ENCODE results near the gene MPND. TPM values are rescaled to one million over a fixed set of nuclear protein-coding genes. Genes with fewer than 3 reads are reported as not detected.

MPND gene
- total and polyA plus RNA-seq, 2 of the 13 experiments (the other 11 are each of a cell fraction or from before 2014, with no cell fraction given) = 10.8 to 15.8 TPM

DNA sequence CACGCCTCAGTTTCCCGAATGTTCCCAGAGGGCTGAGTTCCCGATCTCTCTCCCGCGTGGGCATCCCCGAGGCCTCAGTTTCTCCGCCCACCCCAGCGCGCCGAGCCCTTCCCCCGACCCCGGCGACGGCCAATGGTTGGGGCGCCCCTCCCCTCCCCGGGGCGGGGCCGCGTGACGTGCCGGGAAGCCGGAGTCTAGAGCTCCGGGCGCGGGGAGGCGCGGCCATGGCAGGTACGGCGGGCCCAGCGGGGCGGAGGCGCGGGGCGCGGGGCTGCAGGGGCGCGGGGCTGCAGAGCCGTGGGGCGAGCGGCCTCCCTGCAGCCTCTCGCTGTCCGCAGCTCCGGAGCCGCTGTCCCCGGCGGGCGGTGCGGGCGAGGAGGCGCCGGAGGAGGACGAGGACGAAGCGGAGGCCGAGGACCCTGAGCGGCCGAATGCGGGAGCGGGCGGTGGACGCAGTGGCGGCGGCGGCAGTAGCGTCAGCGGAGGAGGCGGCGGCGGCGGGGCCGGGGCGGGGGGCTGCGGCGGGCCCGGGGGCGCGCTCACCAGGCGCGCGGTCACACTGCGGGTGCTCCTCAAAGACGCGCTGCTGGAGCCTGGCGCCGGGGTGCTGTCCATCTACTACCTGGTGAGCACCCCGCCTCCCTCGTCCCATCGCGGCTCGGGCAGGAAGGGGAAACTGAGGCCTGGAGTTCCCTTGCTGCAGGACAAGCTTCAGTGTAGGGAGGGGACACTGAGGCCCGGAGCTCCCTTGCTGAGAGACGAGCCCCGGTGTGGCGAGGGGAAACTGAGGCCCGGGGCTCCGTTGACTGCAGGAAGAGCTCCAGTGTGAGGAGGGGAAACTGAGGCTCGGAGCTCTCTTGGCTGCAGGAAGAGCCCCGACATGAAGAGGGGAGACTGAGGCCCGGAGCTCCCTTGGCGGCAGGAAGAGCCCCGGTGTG lies at the start of gene MPND (continued):
- TF ChIP-seq CSRNP2 (CRISPR knock-in tag; conservative IDR thresholded peaks at IDR 0.05; ENCODE audit: low read depth) (no peak), ZNF891 (CRISPR knock-in tag; IDR thresholded peaks at IDR 0.05) (no peak), ZNF263 (CRISPR knock-in tag; IDR thresholded peaks at IDR 0.05) (peak; percentile 37; the same call in 1 of the 2 replicates), LCORL (IDR thresholded peaks at IDR 0.05) (no peak), LCORL (CRISPR knock-in tag; IDR thresholded peaks at IDR 0.05) (no peak), ZNF205 (CRISPR knock-in tag; IDR thresholded peaks at IDR 0.05) (no peak), ZNF430 (CRISPR knock-in tag; IDR thresholded peaks at IDR 0.05) (no peak), GMEB1 (CRISPR knock-in tag; IDR thresholded peaks at IDR 0.05; ENCODE audit: borderline replicate concordance) (no peak), THRA (CRISPR knock-in tag; IDR thresholded peaks at IDR 0.05; ENCODE audit: borderline replicate concordance) (no peak), ZNF121 (CRISPR knock-in tag; IDR thresholded peaks at IDR 0.05) (no peak), ERF (CRISPR knock-in tag; IDR thresholded peaks at IDR 0.05) (peak; percentile 45; the same call in 1 of the 2 replicates), ZFP62 (CRISPR knock-in tag; IDR thresholded peaks at IDR 0.05) (no peak), PBX2 (CRISPR knock-in tag; IDR thresholded peaks at IDR 0.05) (no peak), MAZ (IDR thresholded peaks at IDR 0.05; ENCODE audit: borderline replicate concordance, low read depth, low read length) (0 out of 2 replicates have a peak, but pooled peaks have one; percentile 47), MAZ (CRISPR knock-in tag; IDR thresholded peaks at IDR 0.05; ENCODE audit: low read depth) (peak; percentile 56), ISX (CRISPR knock-in tag; conservative IDR thresholded peaks at IDR 0.05) (no peak), ARHGAP35 (CRISPR knock-in tag; IDR thresholded peaks at IDR 0.05; ENCODE audit: borderline replicate concordance) (no peak), NFE2L2 (IDR thresholded peaks at IDR 0.05; ENCODE audit: low read length) (no peak), ZKSCAN8 (CRISPR knock-in tag; IDR thresholded peaks at IDR 0.05; ENCODE audit: borderline replicate concordance) (no peak), TP53 (CRISPR knock-in tag; conservative IDR thresholded peaks at IDR 0.05) (no peak)
- TF ChIP-seq, protein P1, sequence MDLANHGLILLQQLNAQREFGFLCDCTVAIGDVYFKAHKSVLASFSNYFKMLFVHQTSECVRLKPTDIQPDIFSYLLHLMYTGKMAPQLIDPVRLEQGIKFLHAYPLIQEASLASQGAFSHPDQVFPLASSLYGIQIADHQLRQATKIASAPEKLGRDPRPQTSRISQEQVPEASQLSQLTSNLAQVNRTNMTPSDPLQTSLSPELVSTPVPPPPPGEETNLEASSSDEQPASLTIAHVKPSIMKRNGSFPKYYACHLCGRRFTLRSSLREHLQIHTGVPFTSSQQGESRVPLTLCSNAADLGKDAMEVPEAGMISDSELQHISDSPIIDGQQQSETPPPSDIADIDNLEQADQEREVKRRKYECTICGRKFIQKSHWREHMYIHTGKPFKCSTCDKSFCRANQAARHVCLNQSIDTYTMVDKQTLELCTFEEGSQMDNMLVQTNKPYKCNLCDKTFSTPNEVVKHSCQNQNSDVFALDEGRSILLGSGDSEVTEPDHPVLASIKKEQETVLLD (CRISPR knock-in tag; IDR thresholded peaks at IDR 0.05; ENCODE audit: low read depth) = 0 out of 2 replicates have a peak, but pooled peaks have one; percentile 43

All from HepG2 (cell line).